OCI-LY3 (cell line): ENCODE measurements around the gene PARD6G.

Source experiments
- EZH2phosphoT487 ChIP-seq: fragments of 200-600 bp; shearing (Covaris generic); IDR thresholded peaks from 2 replicates; pipeline ENCODE4 v1.6.1; 2018; ENCODE audit warnings: antibody characterized with exemption, mixed run types, low read depth
- TF ChIP-seq, protein P1 (sequence below): fragments of 200-600, 300-600 bp; sonication (generic); IDR thresholded peaks from 2 replicates; pipeline ENCODE4 v1.5.1; 2014; ENCODE audit warnings: antibody characterized with exemption, low read length, low read depth

DNA sequence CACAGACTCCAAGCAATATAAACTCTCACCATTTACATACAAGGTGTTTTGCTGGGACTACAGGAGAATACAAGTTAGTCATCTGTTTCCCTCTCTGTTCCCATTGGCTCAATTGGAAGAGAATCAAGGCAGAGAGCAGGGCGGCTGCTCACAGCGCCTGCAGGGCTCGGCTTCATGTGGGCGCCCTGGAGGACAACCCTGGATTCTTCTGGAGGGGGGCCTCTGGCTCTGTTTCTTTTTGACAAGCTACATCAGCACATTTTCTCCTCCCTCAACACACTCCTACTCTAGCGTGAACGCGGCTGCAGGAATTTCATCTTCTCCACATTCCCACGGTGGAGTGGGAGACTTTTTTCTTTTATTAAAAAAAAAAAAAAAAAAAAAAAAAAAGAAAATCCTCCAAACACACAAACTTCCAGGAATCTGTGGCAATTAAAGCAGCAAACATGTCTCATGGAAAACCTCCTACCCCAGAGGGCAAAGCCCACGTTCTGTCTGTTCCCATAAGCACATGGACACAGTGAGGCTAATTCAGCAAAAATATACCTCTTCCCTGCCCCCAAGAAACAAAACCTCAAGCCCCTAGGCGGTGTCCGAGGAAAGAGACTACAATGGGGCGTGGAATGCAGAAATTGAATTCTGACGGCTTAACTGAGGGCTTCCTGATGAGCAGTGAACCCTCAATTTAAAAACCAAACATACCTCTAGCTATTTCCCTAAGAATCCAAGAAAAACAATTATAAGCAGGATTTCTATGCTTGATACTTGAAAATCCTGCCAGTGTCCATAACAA, 50.6 kb downstream of the PARD6G start:
- TF ChIP-seq, protein P1, sequence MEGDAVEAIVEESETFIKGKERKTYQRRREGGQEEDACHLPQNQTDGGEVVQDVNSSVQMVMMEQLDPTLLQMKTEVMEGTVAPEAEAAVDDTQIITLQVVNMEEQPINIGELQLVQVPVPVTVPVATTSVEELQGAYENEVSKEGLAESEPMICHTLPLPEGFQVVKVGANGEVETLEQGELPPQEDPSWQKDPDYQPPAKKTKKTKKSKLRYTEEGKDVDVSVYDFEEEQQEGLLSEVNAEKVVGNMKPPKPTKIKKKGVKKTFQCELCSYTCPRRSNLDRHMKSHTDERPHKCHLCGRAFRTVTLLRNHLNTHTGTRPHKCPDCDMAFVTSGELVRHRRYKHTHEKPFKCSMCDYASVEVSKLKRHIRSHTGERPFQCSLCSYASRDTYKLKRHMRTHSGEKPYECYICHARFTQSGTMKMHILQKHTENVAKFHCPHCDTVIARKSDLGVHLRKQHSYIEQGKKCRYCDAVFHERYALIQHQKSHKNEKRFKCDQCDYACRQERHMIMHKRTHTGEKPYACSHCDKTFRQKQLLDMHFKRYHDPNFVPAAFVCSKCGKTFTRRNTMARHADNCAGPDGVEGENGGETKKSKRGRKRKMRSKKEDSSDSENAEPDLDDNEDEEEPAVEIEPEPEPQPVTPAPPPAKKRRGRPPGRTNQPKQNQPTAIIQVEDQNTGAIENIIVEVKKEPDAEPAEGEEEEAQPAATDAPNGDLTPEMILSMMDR, result no peak
- no peak for TF ChIP-seq EZH2phosphoT487
